ENCODE data around the gene TIMM21. TPM values are rescaled to one million over a fixed set of nuclear protein-coding genes. Genes with fewer than 3 reads are reported as not detected.

The TIMM21 gene
- total RNA-seq, 1 experiment from 2014 or later = 46.0 TPM

- no peak for TF ChIP-seq CTCF (conservative IDR thresholded peaks at IDR 0.05)
- Histone ChIP-seq H4K20me1 (ENCODE audit: control insufficient read depth, insufficient read depth, insufficient read length) (no peaks in the 10 kb centered on the region), H4K8ac (replicated peaks; ENCODE audit: insufficient read length, low read depth, low read length) (no peak overlapping the region), H3K23ac (ENCODE audit: insufficient read length, low read depth, low read length) (no peak overlapping the region), H4K91ac (ENCODE audit: insufficient read length, low read depth, low read length) (no peak overlapping the region), H3K79me2 (ENCODE audit: insufficient read depth, low read length) (no peaks in the 10 kb centered on the region), H2BK120ac (ENCODE audit: low read depth, low read length, poor library complexity, severe bottlenecking) (no peak overlapping the region), H3K4me2 (ENCODE audit: insufficient read depth, insufficient read length, low read length) (no peak overlapping the region), H2BK5ac (ENCODE audit: insufficient read length, low read length) (no peak overlapping the region), H3K27ac (ENCODE audit: insufficient read length, low read depth, low read length) (no peak overlapping the region), H3T11ph (ENCODE audit: low read length) (no peak overlapping the region), H3K27me3 (ENCODE audit: insufficient read depth, low read length) (no peaks in the 10 kb centered on the region), H3K9me3 (ENCODE audit: control insufficient read depth, low read depth, low read length) (no peaks in the 10 kb centered on the region), H3K14ac (ENCODE audit: insufficient read depth, low read length) (no peak overlapping the region), H2BK12ac (ENCODE audit: insufficient read length, low read depth, low read length) (no peak overlapping the region), H2AFZ (ENCODE audit: low read length) (no peak overlapping the region), H3K56ac (ENCODE audit: insufficient read length, low read depth, low read length) (no peak overlapping the region), H2AK5ac (ENCODE audit: insufficient read length, low read length) (no peak overlapping the region), H2BK20ac (ENCODE audit: low read depth, low read length, poor library complexity, severe bottlenecking) (no peak overlapping the region), H3K18ac (ENCODE audit: insufficient read length, low read depth, low read length) (no peak overlapping the region), H3K23me2 (ENCODE audit: insufficient read length, low read depth, low read length, poor library complexity, severe bottlenecking) (no peaks in the 10 kb centered on the region), H3K4me1 (ENCODE audit: insufficient read depth, low read length) (0 out of 2 replicates have a peak, but pooled peaks cover 3% of the 10 kb centered on the region), H3K9ac (ENCODE audit: extremely low read depth, insufficient read length, low read length) (no peak overlapping the region), H3K79me1 (ENCODE audit: insufficient read depth, low read depth, low read length, poor library complexity, severe bottlenecking) (no peaks in the 10 kb centered on the region), H2BK15ac (ENCODE audit: low read depth, low read length) (no peak overlapping the region), H3K4ac (ENCODE audit: low read depth, low read length) (no peak overlapping the region), H4K5ac (ENCODE audit: insufficient read length, low read depth, low read length) (no peak overlapping the region)
- Mint-ChIP-seq H3K27me3 (ENCODE audit: low read depth) (peaks cover 19% of the 10 kb centered on the region), H3K27ac (no peak overlapping the region), H3K36me3 (ENCODE audit: insufficient read depth in 1 of 3, low read depth in 3 of 3) (no peaks in the 10 kb centered on the region; a peak in 1 of 7 replicates), H3K4me1 (peaks cover 9 to 14% of the 10 kb centered on the region in 2 experiments), H3K4me3 (no peak overlapping the region), H3K9me3 (no peaks in the 10 kb centered on the region)
- DNase-seq = no peak
- WGBS (ENCODE audit: extremely low coverage, insufficient read length, low lambda C conversion rate) = no CpG with 5 or more reads among the region's 2 CpGs
Measured at GRCh38 chr18:74142252-74142651, 6.1 kb upstream of the TIMM21 start.
